Superior temporal gyrus (tissue), 1 donor: ENCODE measurements around the gene TRAF7.
A peak's percentile ranks its signal among the peaks of the same experiment; 100 is the strongest.
"Not testable (repeated sequence)": the region's sequence is repeated elsewhere in the genome, so short reads cannot be mapped to it uniquely, and the experiment has no call there.

Experiments
- DNase-seq: peaks from one replicate; pipeline ENCODE4 v3.0.0-alpha.2; 2016; ENCODE audit errors: extremely low spot score

TRAF7 gene

DNA sequence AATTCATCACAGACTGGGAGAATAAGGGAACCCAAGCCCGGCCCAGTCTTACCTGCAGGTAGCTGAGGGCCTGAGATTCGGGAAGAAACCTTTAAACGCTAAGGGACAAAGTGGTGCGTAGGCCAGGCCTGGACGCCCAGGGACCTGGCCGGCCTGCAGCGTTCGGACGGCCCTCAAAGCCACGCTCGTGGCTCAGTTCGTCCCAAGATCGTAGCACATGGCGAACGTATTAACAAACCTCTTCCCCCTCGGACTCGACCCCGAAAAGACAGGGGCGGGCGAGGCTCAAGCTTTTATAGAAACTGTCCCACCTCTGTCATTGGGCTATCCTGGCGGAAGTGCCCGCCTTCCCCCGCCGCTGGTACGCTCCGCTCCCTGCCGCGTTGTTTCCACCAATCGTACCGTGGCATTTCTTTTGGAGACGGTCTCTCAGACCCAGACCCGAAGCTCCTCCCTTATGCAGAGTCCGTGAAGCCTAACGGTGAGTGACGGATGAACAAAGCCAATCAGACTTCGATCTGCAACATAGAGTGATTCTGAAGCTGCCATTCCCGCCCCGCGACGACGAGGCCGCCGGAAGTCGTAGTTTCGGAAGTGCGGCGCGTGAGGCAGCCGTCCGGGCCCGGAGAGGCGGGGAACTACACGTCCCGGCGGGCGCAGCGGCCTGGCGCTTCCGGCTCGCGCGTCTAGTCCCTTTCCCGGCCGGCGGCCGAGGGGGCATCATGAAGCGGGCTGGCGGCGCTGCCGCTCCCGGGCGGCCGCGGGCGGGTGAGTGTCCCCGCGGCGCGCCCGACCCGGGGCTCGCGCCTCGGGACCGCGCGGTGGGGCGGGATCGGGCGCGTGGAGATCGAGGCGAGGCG lies at the start of gene TRAF7:
Gene TRAF7 (plus strand): TSS at position 692 of the 860 bp plus-strand sequence. CDS start 8,139 bp downstream, outside the sequence.
- peak; percentile 100 for DNase-seq

DNA sequence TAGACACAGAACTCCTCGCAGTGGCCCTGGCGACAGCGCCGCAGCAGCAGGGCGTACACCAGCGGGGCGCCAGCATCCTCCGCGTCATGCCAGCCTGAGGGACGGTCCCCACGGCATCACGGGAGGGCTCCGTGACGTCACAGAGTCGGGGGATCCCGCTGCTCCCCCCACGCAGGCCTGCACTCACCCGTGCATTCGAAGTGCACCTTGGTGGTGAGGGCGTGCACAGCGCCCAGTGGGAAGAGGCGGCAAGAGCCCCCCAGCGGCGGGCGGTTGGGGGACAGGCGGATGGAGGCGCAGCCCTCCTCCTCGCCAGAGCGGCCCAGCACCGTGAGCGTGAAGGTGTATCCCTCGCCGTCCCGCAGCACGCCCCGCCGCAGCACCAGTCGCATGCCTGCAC lies 49.4 kb upstream of the TRAF7 start:
- DNase-seq = not testable (repeated sequence)

DNA sequence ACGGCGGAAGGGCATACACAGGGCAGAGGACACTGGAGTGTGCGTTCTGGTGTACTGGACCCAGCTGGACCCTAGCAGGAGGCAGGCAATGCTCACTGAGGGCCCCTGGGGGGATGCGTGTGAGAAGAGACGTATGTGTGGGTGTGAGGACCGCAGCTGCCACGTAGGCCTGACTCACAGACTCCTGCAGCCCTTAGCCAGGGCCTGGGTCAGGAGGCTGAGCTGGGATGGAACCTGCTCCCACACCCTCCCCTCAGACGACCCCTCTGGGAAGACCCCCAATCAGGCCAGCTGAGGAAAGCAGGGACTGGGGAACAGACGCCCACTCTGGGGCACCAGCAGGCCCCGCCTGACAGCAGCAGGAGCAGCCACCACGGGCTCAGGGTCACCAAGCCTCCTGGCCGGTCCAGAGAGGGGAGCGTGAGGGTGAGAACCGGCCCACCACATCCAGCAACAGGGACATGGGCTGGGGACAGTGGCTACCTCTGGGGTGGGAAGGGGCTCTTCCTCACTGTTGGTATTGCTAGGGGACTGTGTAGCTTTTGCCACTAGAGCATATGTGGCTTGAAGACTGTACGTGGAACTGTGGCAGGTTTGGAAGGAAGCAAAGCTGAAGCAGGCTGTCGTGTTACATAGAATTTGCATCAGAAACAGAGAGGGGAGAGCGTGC lies 48.3 kb upstream of the TRAF7 start:
- not testable (repeated sequence) for DNase-seq

DNA sequence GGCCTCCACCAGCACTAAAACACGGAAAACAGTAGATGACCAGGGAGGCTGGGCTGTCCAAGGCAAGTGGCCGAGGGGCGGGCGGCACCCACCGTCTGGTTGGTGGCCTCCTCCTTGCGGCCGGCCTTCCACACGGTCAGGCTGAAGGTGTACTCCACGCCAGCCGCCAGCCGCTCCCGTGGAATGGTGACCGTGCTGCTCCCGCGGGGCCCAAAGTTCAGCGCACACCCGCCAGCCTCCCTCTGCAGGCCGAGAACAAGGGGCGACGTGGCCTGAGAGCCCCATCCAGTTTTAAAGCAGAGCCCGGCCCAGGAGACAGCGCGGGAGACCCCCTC lies 47.8 kb upstream of the TRAF7 start:
- DNase-seq = not testable (repeated sequence)

DNA sequence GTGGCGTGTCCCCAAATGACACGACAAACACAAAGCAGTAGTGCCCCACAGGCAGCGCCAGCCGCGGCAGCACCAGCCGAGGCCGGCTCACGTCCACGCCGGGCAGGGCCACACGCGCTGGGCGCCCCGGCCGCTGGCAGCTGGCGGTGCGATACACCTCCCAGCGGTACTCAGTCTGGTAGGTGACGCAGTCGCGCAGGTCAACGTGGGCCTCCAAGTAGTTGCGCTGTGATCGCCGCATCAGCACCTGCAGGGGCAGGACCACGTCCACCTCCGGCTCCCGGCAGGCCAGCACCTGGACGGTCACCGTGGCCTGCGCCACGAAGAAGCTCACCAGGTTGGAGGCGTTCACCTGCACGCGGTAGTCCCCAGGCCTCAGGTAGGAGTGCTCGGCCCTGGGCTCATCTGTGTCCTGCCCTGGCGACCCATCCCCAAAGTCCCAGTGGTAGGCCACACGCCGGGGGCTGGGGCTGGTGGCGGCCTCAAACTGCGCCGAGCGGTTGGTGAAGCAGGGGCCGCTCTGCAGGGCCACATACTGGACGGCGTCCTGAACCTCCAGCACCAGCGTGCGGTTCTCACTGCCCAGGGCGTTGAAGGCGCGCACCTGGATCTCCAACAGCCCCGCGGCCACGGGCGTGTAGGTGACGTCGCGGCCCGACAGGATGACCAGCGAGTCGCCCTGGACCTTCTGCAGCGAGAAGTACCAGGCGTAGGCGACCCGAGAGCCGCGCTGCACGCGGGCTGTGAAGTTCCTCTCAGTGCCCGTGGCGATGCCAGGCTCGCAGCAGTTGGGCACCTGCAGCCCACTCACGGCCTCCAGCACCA lies 46.9 kb upstream of the TRAF7 start:
- DNase-seq = not testable (repeated sequence)

DNA sequence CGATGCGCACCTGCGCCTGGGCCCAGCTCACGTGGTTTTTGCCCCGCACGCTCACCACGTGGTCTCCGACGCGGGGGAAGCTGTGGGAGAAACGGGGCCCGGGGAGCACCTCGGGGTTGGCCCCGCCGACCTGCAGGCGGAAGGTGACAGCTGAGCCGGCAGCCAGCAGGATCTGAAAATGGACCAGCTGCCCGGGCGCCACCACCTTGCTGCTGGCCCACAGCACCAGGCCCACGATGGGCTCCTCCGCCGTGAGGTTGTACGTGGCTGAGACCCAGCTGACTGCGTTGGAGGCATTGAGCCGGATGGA lies 46.4 kb upstream of the TRAF7 start:
- not testable (repeated sequence) for DNase-seq

DNA sequence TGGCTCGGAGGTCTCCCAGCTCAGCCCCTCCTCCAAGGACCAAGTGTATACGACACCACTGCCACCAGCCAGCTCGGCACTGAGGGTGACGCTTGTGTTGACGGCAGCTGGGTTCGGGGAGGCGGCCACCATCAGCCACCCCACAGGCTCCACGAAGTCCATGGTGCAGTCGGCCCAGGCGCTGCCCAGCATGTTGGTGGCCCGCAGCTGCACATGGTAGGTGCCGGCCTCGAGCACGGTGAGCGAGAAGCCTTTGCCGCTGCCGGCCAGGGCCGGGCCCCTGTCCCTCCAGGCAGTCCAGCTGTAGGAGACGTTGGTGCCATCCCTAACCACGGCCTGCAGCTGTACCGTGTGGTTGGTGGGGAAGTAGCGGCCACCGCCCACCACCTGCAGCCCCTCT lies 45.7 kb upstream of the TRAF7 start:
- not testable (repeated sequence) for DNase-seq

DNA sequence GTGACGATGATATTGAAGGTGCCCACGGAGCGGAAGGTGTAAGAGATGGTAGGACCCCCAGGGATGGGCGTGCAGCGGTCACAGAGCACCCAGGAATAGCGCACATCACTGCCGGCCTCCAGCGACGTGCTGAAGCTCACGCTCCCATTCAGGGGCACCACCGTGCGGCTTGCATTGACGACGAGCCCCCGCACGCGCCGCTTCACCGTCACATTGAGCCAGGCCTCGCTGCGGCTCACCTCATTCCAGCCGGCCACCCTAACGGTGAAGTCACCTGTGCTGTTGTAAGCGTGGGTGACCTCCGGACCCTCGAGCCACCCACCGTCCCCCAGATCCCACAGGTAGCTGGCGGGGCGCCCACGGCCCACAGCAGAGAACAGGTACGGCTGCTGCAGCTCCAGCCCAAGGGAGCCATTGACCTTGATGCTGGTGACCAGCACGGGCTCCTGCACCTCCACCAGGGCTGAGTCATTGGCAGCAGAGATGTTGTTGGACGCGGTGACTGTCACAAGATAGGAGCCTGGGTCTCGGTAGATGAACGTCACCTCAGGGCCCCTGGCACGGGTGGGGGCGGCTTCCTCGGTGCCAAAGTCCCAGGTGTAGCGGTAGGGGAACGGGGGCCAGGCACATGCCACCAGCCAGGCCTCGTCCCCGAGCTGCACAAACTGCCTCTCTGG lies 45.1 kb upstream of the TRAF7 start:
- DNase-seq = not testable (repeated sequence)

DNA sequence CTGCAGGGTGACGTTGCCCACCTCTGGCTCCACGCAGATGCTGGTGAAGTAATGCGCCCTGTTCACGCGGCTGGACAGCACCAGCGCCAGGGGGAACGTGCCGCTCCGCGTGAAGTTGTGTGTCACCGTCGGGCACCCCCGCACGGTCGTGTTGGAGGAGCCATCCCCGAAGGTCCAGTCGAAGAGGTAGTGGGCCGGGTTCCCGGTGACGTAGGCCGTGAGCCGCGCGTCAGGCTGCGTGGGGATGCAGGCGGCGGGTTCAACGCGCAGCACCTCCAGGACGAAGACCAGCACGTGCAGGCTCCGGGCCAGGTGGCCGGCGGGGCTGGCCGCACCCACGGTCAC lies 44.6 kb upstream of the TRAF7 start:
- not testable (repeated sequence) for DNase-seq

DNA sequence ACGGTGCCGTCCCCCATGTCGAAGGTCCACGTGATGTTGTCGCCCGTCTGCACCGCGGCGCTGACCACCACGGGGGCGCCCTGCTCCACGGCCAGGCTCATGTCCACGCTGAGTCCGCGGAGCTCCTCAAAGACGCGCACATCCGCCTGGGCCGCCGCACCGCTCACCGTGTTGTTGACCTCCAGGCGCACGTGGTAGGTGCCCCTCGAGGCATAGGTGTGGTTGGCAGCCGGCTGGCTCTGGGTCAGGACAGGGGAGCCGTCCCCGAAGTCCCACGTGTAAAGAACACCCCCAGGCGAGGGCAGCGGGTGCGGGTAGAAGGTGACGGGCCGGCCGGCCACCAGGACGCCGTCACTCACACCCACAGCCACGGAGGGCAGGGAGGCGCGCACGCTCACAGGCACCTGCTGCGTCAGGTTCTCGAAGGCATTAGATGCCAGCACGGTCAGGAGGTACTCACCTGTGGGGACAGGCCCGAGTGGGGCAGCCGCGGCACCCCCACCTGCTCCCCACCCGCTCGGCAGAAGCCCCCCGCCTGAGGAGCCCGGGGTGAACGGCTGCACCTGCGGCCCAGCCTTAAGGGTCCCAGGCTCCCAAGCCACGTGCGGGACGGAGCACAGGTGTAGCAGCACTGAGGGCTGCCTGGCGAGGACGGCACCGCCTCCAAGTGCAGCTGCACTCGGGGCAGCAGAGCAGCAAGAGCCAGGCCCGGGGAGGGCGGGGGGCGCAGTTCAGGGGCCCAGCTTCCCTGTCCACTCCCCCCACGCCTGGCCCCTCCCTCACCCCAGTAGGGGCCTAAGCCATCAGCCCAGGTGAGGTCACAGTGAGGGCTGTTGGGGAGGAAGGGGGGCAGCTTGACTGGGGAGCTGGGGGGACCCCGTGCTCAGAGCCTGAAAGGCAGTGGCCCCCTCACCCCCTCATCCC lies 43.9 kb upstream of the TRAF7 start:
- not testable (repeated sequence) for DNase-seq

DNA sequence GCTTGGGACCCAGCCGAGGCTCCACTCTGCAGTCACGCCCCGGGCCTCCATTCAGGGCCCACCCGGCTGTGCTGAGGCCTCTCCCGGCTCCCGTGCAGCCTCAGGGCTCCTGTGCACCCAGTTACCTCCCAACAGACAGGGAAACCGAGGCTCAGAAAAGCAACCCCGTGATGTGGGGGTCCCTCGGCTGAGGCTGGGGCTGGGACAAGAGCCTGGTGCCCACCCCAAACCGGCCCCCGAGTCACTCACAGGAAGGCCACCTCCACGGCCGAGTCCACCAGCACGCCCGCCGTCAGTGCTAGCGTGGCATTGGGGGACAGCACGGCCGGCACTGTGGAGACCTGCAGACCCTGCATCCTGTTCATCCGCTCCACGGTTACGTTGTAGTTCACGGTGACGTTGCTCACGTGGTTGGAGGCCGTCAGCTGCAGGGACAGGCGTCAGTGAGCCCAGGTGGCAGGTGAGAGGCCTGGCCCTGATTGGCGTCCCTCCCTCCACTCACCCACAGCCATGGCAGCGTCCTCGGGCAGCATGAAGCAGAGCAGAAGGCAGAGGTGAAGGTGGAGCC lies 43.0 kb upstream of the TRAF7 start:
- DNase-seq = not testable (repeated sequence)

DNA sequence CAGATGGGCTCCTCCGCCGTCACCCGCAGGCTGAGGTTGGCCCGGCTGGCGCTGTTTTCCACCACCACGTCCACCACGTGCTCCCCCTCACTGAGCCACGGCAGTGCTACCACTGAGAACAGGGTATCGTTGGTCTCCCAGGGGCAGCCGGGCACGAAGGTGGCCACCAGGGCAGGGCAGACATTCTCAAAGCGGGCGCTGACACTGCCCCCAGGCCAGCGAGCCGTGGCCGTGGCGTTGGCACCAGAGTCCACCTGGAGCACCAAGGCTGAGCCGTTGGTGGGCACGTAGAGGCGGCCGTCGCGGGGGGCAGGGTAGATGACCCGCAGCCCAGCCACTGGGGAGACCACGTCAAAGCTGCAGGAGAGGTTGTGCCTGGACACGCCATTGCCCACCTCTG lies 41.4 kb upstream of the TRAF7 start:
- not testable (repeated sequence) for DNase-seq

DNA sequence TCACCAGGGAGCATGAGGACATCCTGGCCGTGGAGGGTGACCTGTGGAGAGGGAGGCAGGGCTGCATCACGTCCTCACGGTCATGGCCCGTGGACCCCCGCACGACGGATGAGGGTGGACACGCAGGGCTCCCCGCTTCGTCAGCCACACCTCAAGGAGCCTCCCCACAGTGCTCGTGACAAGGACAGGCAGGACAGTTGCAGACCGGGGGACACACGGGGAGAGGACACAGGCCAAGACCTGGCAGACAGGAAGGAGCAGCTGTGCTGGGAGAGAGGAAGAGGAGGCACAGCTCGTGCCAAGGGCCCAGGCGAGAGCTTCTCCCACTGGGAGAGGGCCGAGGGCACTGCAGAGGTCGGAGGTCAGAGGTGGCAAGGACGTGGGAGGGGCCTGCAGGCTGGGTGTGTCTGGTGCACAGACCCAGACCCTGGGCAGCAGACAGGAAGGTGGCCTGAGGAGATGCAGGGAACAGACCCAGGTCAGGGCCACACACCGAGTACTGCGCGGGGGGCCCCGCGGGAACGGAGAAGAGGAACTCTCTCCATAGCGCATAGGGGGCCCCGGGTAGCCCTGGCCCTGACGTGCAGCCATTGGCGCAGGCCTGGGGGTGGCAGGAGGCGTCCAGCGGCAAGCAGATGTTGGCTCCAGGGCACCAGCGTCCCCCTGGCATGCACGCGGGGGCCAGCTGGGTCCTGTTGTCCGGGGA lies 40.5 kb upstream of the TRAF7 start:
- DNase-seq = not testable (repeated sequence)

DNA sequence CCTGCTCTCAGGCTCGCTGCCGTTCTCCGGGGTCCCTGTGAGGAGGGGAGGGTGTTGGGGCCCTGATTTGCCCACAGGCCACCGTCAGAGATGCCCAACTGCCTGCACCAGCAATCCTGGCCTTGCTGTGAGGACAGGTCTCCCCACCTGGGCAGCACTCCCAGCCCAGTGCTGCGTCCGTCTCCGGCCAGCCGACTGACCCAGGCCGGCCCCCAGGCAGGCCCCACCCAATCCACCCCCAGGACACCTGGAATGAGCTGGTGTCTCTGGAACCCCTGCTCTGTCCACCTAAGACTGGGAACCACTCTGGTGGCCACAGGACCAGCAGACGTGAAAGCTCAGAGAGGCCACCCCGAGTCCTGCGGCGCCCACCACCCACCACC lies 40.0 kb upstream of the TRAF7 start:
- no peak for DNase-seq

DNA sequence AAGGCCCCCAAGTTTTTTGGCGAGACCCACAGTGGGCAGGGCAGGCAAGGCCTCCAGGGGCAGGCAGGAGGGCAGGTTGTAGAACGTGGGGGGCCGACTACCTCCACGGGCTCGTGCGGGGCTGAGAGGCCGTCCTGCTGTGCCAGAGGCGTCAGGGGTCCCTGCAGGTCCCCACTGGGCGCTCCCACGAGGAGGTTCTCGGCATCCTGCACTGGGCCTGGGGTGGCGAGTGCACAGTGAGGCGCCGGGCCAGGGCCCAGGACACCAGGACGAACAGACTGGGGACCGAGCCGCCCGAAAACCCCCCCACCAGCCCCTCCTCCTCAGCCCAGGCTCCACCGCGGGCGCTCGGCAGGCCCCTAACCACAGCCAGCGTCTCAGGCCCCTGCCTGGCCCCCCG lies 39.2 kb upstream of the TRAF7 start:
- DNase-seq = not testable (repeated sequence)

DNA sequence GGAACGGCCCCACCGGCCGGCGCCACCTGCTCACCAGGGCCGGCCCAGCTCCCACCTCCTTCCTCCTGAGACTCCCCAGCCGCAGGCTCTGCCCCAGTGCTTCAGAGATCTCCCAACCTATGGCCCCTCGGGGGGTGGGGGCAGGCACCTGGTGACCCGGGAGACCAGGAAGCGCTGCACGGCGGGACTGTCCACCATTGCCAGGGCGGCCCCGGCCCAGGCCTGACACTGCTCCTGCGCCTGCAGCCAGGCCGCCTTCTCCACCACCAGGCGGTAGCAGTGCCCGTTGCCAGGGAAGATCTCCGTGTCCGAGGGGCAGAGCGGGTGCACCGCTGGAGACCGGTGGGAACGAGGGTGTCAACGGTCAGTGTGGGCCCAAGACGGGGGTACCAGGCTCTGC lies 38.2 kb upstream of the TRAF7 start:
- DNase-seq = not testable (repeated sequence)

DNA sequence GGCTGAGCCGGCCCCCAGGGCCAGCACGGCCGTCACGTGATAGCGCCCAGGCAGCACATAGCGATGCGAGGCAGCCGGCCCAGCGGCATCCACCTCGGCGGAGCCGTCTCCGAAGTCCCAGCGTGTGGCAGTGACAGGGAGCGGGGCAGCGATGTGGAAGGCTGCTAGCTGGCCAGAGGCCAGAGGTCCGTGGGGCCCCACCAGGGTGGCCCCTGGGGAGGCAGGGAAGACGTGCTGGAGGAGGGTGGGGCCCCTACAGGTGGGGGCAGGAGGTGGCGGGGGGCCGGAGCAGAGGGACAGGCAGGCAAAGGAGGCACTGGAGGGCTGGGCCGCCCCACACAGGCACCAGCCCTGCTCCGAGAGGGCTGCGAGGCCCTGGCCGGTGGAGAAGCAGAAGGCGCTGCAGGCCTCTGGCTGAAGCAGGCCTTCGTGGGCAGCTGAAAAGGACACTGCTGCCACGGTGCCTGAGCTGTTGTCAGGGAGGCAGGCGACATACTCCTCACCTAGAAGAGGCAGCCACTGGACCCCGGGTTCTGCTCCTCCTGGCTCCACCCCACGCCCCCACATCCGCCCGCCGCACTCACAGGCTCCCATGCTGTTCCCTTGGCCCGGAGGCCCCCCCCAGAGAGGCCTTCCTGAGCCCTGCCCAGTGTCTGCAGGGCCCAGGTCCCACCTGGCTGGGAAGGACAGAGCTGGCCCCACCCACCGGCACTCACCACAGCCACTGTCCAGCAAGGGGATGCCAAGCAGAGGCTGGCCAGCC lies 37.4 kb upstream of the TRAF7 start:
- DNase-seq = not testable (repeated sequence)

DNA sequence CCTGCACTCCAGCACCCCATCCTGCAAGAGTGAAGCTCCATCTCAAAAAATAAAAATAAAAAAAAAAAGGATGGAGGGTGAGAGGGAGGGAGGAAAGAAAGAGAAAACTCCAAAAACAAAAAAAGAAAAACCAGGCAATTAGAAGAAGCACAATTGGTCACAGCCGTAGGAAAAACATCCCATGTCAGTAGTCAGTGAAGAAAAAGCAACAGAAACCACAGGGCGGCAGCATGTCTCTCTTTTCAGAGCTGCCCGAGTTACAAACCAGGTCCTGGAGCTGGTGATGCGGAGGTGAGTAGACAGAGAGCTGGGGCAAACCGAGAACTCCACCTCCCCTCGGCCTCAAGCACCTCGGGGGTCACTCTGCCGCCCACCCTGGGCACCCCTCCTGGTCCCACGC lies 34.3 kb upstream of the TRAF7 start:
- DNase-seq = peak; percentile 86

DNA sequence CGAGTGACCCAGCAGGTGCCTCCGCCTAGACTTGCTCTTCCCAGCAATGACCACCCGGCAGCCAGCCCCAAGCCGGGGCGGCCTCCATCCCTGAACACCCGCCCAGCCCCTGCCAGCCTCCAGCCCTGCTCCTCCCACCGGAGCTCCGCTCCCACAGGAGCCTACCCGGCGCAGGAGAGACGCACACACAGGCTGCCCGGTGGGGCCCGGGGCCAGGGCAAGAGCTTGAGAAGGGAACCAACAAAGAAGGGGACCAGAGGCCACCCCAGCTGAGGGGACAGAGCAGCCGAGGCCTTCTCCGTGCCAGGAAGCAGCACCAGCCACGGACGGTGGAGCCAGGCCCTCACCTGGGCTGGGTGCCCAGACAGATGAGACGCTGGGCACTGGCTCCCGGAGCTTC lies 33.7 kb upstream of the TRAF7 start:
- DNase-seq = peak; percentile 31
